ENCODE data around the gene UQCRHL. TPM values are rescaled to one million over a fixed set of nuclear protein-coding genes. Genes with fewer than 3 reads are reported as not detected.
"Not testable (repeated sequence)": the region's sequence is repeated elsewhere in the genome, so short reads cannot be mapped to it uniquely, and the experiment has no call there.

UQCRHL gene
- total and polyA plus RNA-seq, 2 experiments from 2014 or later: 2.5 to 3.9 TPM

GRCh38 chr1:15847100-15847892 is 39.8 kb upstream of the UQCRHL start, which contains the start of gene SPEN:
SPEN (plus strand) TSS chr1:15847707; CDS start chr1:15848068, 361 bp downstream.
- peak within 1 kb of the TSS; percentile 98 for H3K27ac ChIP-seq
- peak; percentile 98 to 99 for DNase-seq (ENCODE audit: low read depth in 1 of 2, low spot score in 1 of 2)

GRCh38 chr1:15846056-15846455 is 38.6 kb upstream of the UQCRHL start:
- not testable (repeated sequence) for H3K4me3 ChIP-seq; H3K27ac ChIP-seq; DNase-seq (ENCODE audit: low read depth in 1 of 2, low spot score in 1 of 2); H3K9me3 ChIP-seq (ENCODE audit: low read depth); H3K36me3 ChIP-seq; H3K27me3 ChIP-seq; H3K4me1 ChIP-seq (ENCODE audit: low read depth)

More at GRCh38 chr1:15847100-15847892, 39.8 kb upstream of the UQCRHL start, which contains the start of gene SPEN:
- Histone ChIP-seq H3K27me3 (no peaks in the 10 kb centered on the region), H3K4me1 (ENCODE audit: low read depth) (peaks cover 22% of the 10 kb centered on the region), H3K9me3 (ENCODE audit: low read depth) (no peaks in the 10 kb centered on the region), H3K4me3 (peak within 1 kb of the TSS; percentile 82), H3K36me3 (no peaks in the 10 kb centered on the region)
- TF ChIP-seq, protein P1, sequence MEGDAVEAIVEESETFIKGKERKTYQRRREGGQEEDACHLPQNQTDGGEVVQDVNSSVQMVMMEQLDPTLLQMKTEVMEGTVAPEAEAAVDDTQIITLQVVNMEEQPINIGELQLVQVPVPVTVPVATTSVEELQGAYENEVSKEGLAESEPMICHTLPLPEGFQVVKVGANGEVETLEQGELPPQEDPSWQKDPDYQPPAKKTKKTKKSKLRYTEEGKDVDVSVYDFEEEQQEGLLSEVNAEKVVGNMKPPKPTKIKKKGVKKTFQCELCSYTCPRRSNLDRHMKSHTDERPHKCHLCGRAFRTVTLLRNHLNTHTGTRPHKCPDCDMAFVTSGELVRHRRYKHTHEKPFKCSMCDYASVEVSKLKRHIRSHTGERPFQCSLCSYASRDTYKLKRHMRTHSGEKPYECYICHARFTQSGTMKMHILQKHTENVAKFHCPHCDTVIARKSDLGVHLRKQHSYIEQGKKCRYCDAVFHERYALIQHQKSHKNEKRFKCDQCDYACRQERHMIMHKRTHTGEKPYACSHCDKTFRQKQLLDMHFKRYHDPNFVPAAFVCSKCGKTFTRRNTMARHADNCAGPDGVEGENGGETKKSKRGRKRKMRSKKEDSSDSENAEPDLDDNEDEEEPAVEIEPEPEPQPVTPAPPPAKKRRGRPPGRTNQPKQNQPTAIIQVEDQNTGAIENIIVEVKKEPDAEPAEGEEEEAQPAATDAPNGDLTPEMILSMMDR (IDR thresholded peaks at IDR 0.05; ENCODE audit: low read depth, low read length): no peak

GRCh38 chr1:15843826-15844572 is 36.5 kb upstream of the UQCRHL start:
- Histone ChIP-seq H3K4me3 (no peak overlapping the region), H3K27ac (peak overlapping the region; percentile 42), H3K4me1 (ENCODE audit: low read depth) (peaks cover 2% of the 10 kb centered on the region), H3K27me3 (no peaks in the 10 kb centered on the region), H3K36me3 (no peaks in the 10 kb centered on the region), H3K9me3 (ENCODE audit: low read depth) (no peaks in the 10 kb centered on the region)
- DNase-seq (ENCODE audit: low read depth in 1 of 2, low spot score in 1 of 2): no peak
- TF ChIP-seq, protein P1 (IDR thresholded peaks at IDR 0.05; ENCODE audit: low read depth, low read length): no peak

- TF ChIP-seq, protein P1 (IDR thresholded peaks at IDR 0.05; ENCODE audit: low read depth, low read length): no peak
- no peak for DNase-seq (ENCODE audit: low read depth in 1 of 2, low spot score in 1 of 2)
- Histone ChIP-seq H3K9me3 (ENCODE audit: low read depth) (no peaks in the 10 kb centered on the region), H3K4me3 (no peak overlapping the region), H3K4me1 (ENCODE audit: low read depth) (no peaks in the 10 kb centered on the region), H3K36me3 (no peaks in the 10 kb centered on the region), H3K27ac (no peak overlapping the region), H3K27me3 (no peaks in the 10 kb centered on the region)
Measured at GRCh38 chr1:15838721-15839120, 31.3 kb upstream of the UQCRHL start.

DNA sequence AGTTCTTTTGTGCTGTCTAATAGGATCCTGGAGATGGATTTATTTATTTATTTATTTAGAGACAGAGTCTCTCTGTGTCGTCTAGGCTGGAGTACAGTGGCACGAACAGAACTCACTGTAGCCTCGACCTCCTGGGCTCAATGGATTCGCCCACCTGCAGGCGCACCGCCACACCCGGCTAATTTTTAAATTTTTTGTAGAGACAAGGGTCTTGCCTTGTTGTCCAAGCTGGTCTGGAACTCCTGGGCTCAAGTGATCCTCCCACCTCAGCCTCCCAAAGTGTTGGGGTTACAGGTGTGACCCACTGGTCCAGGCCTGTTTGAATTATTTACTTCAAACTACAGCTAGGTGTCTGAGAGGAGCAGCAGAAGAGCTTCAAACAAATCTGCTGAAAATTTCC is 30.5 kb upstream of the UQCRHL start:
- TF ChIP-seq, protein P1 (IDR thresholded peaks at IDR 0.05; ENCODE audit: low read depth, low read length): no peak
- Histone ChIP-seq H3K36me3 (no peaks in the 10 kb centered on the region), H3K27ac (no peak overlapping the region), H3K27me3 (no peaks in the 10 kb centered on the region), H3K4me3 (no peak overlapping the region), H3K9me3 (ENCODE audit: low read depth) (no peaks in the 10 kb centered on the region), H3K4me1 (ENCODE audit: low read depth) (no peaks in the 10 kb centered on the region)
- no peak for DNase-seq (ENCODE audit: low read depth in 1 of 2, low spot score in 1 of 2)

All from cardiac muscle cell (in vitro differentiated cells and primary cell).